GM08714 (cell line): ENCODE measurements around the gene ZNRF2.
A peak's percentile ranks its signal among the peaks of the same experiment; 100 is the strongest.
"Not testable (repeated sequence)": the region's sequence is repeated elsewhere in the genome, so short reads cannot be mapped to it uniquely, and the experiment has no call there.

Experiments used
- H3K4me3 ChIP-seq: fragments of 200-500 bp; sonication (Bioruptor generic); 2 replicates; pipeline ENCODE4 v1.5.1; 2014; ENCODE audit warnings: mild to moderate bottlenecking, low read length, inconsistent platforms
- ZNF274 ChIP-seq: IDR thresholded peaks from 2 replicates; pipeline ENCODE4 v1.6.1; 2012; ENCODE audit warnings: mild to moderate bottlenecking, low read depth, low read length

Gene ZNRF2

DNA sequence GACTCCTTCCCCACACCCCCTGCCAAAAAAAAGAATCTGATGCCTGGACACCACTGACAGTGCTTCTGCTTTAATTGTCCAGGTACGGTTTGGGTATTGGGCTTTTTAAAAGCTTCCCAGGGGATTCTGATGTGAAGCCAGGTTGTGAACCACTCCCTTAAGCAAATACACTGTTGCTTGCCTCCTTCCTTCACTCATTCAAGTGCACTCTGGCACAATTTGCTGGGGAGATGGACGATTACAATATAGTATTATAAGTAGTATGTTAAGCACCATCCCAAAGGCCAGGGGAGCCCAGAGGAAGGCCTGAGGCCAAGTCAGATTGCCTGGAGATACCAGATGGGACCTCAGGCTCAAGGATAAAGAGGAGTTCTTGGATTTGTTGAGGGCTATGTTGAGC, 12.3 kb upstream of the ZNRF2 start:
- TF ChIP-seq ZNF274, result no peak
- no peak overlapping the region for H3K4me3 ChIP-seq

DNA sequence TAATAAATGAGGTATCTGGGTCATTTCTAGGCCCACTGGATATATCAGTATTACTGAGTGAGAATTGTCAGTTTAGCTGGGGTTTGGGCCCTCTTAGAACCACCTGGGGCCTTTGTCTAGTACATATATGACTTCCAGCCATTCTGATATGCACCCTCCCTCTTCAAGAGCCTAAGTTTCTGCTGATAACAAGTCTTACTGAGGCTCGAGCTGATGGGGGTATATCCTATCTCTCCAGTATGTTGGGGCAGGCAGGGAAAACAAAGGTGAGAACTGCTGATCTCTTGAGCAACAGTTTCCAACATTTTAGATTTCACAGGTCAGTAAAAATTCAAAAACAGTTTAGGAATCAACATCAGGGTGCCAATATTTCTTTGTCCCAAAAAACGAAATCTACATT, 10.8 kb upstream of the ZNRF2 start:
- TF ChIP-seq ZNF274, result no peak
- H3K4me3 ChIP-seq, result no peak overlapping the region

DNA sequence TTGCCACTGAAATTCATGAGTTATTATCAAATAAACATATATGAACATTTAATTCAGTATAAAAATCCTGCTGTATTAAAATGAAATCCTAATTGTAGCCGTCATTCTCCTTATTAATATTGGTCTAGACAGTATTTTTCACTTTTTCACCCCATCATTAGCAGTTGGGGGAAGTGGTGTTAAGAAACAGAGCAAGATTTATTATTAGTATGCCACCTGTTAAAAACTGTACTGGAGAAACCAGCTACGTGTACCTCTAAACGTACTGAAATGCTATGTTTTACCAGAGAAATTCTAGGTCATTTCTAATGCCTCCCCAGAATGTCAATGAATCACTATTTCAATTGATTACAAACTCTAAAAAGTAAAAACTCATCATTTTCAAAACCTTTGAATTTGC, 9.8 kb upstream of the ZNRF2 start:
- no peak overlapping the region for H3K4me3 ChIP-seq
- no peak for TF ChIP-seq ZNF274

DNA sequence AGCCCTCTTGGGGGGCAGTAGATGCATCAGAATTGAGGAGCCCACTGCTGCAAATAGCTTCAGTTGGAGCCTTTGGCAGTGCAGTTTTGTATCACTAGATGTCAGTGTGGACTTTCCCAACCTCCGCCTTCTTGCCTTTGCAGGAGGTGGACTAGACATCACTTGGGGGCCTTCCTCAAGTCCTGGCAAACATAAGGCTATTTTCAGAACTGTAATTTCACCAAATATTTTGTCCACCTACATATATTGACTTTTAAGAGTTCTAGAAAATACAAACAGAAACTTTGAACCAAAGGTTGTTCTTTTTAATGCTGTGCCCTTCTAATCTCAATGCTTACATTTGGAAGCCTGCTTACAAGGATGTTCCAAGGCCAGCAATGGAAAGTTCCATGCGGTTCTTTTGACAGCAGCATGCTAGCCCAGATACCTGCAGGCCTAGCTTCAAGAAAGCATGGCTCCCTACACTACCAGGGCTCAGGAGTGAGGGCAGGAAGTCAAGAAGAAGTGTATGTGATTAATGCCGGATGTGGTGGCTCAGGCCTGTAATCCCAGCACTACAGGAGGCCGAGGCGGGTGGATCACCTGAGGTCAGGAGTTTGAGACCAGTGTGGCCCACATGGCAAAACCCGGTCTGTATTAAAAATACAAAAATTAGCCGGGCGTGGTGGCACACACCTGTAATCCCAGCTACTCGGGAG, 8.0 kb upstream of the ZNRF2 start:
- H3K4me3 ChIP-seq, result no peak overlapping the region
- TF ChIP-seq ZNF274, result no peak

DNA sequence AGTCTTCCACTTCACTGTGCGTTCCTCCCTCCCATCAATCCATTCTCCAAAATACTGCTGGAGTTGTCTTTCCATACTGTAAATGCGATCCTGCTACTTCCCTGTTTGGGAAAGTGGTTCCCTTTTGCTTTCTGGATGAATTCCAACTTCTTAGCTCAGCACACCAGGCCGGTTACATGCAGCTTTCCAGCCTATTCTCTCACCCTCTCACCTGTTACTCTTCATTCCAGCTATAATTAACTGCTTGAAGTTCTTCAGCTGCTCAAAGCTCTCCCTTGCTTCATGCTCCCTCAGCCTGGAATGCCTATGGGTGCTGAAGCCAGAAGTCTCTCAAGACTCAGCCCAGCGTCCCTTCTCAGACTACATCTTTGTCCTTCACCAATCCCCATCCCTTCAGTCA, 6.0 kb upstream of the ZNRF2 start:
- H3K4me3 ChIP-seq, result no peak overlapping the region
- no peak for TF ChIP-seq ZNF274

DNA sequence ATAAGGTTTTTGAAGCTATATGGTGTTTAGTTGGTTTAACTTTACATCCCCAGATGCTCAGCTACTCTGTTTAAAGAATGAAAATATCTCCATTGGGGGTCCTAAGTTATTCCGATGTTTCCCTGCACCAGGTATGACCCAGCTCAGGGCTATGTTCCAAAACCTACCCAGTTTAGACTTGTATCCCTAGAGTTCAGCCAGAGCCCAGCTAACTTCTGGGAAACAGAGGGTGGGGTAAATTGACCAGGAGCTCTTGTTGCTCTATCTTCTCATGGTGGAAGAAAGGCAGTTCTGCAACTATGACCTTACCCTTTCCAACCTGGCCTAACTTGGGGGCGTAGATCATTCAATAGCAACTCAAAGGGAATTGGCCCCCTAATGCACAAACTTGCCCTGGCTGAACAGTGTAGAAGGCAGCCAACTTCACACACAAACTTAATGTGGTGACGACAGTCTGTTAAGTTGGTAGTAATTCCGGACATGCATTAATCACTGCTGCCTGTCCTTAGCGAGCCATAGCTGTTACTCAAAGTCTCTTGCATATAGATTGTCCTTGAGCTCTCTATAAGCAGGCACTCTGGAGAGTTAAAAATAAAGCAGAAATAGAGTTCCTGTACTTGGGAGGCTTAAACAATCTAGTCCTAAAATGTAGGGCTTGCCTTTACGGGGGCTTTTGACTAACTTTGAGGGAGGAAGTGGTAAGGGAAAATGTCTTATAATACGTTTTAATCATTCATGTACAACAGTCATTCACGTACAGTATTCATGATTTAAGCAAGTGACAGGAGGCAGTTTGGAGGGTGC, 5.3 kb upstream of the ZNRF2 start:
- no peak for TF ChIP-seq ZNF274

DNA sequence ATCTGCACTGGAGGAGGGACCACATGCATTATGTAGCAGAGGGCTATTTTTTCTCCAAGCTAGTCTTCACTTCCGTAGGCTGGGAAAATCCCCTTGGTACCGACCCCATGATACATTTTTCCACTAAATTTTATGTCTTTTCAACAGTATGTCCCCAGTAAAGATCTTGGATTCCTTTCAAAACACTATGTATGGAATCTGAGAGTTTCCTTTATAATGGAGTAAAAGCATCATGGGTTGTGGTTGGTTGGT, 4.8 kb upstream of the ZNRF2 start:
- H3K4me3 ChIP-seq, result no peak overlapping the region

More for the DNA sequence above, 5.3 kb upstream of the ZNRF2 start:
- no peak overlapping the region for H3K4me3 ChIP-seq

DNA sequence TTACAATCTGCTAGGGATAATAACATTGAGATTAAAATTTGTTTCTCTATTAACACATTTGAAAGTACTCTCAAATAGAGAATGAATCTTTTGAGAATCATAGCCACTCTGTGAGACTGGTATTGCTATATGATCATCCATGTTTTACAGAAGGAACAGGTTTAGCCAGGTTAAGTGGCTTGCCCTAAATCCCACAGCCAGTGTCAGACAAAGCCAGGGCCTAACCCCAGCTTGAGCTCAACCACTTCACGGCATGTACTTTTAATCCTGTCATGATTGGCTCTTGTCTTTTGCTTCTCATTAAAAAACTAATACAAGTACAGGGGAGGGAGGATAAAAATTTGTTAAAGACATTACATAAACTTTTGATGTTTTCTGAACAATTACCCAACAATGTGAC, 3.8 kb upstream of the ZNRF2 start:
- TF ChIP-seq ZNF274, result no peak
- no peak overlapping the region for H3K4me3 ChIP-seq

More for the DNA sequence above, 4.8 kb upstream of the ZNRF2 start:
- TF ChIP-seq ZNF274, result no peak

DNA sequence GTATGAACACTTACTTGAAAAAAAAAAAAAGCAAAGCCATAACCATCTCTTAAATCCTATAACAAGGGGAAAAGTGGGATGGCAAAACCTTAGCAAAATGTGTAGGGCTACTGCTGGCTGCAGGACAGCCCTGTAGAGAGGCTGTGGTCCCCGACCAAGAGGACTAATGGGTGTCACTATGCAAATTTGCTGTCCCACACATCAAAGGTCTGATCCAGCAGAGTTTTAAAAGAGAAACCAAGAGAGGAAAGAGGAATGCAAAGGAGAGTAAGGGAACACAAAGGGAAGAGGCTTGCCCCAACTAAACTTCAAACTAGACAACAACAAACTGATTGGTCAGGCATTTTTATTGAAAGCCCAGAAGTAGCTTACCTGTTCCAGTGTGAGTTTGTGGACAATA, 3.1 kb upstream of the ZNRF2 start:
- H3K4me3 ChIP-seq, result no peak overlapping the region
- no peak for TF ChIP-seq ZNF274

DNA sequence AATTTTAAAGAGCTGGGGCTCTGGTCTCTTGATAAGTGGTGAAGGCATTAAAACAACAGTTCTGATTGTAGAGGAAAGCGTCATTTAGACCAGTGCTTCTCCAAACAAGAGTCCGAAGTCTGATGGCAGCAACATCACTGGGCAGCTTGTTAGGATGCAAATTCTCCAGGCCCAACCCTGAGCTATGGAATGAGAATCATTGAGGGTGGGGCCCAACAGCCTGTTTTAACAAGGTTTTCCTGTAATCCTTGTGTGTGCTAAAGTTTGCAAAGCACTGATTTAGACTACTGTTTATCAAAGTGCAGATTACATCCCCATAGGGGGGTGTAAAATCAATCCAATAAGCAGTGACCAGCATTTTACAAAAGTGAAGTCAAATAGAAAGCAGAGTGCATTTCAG, 2.6 kb upstream of the ZNRF2 start:
- no peak overlapping the region for H3K4me3 ChIP-seq
- no peak for TF ChIP-seq ZNF274

DNA sequence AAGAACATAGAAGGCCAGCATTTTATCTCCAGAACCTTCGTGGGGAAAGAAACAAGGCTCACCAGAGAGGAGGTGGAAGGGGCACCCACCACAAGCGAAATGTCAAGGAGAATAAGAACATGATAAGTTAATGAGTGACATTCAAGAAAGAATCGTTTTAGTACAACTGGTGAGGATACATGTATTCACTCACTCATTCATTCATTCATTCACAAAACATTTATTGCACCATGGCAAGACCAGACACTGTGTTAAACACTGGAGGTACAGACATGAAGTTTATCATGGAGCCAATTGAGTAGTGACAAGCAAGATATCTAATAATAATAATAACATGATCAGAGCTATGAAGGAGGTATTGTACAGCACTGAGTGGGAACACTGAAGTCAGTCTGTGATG, 1.7 kb upstream of the ZNRF2 start:
- TF ChIP-seq ZNF274, result no peak
- H3K4me3 ChIP-seq, result no peak overlapping the region

DNA sequence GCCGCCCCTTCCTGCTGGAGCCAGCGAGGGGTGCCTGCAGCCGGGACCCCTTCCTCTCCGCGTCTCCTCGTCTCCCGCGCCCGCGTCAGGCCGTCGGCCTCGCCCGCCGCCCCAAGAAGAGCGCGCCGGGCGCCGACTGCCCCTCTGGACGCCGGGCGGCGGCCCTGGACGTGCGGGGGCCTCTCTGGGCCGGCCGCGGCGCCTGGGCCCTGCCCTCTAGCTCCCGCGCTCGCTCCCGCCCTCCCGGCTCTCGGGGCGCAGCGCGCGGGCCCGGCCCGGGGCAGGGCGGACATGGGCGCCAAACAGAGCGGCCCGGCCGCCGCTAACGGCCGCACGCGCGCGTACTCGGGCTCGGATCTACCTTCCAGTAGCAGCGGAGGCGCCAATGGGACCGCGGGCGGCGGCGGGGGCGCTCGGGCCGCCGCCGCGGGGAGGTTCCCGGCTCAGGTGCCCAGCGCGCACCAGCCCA, 704 bp downstream of the ZNRF2 start:
- peak overlapping the region; percentile 76 for H3K4me3 ChIP-seq
- TF ChIP-seq ZNF274, result no peak

DNA sequence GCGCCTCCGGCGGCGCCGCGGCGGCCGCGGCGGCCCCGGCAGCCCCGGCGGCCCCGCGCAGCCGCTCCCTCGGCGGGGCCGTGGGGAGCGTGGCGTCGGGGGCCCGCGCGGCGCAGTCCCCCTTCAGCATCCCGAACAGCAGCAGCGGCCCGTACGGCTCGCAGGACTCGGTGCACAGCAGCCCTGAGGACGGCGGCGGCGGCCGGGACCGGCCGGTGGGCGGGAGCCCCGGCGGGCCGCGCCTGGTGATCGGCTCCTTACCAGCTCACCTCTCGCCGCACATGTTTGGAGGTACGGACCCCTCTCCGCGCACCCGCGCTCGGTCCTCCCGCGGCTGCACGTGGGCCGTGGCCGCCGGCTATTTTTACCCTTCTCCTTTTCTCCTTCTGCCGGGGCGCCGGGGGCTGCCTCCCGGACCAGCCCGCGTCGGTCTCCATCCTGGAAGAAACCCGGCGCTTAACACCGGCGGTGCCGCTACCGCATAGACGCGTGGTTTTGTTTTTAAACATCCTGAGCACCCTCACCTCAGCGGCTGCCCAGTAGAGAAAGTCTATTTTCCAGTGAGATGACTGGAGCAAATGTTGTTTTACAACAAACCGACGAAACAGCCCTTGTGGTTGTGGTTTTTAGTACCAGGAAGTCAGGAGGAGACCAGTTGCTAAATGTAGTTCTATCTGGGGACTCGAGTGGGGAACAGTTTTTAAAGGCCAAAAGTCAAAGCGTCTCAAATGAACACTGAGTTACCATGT, 1.3 kb downstream of the ZNRF2 start:
- no peak for TF ChIP-seq ZNF274
- H3K4me3 ChIP-seq, result peak overlapping the region; percentile 76

DNA sequence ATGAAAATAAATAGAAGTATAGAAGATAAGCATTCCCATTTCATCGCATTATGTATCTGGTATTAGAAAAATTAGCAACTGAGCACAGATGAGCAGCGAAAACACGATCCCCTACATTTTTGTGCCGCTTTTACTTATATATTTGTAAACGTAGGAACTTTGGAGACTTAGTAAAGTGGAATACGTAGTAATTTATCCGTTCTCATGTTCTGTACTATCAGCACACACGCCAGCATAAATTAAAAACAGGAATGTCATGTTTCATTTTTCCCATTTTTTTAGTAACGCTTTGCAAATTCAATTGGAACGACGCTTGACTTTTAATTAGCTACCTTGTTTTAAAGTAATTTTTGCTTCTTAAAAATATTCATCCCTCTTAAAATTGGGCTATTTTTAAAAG, 2.4 kb downstream of the ZNRF2 start:
- H3K4me3 ChIP-seq, result peak overlapping the region; percentile 76; the same call in 1 of the 2 replicates
- TF ChIP-seq ZNF274, result no peak

DNA sequence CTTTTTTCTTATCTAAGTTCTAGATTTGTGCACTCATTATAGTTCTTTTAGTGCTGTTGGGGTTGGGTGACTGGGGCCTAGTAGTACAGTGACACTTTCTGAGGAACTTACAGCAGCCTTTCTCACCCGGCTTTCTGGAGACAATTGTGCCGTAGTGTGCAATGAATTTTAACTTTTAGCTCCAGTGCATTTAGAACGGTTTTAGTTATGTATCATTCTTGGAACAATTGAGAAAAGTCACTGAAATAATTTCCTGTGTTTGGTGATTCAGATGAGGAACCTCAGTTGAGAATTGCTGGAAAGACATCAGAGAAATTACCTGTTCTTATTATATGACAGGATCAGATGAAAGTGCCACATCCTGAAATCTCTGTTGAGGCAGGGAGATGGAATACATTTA, 3.2 kb downstream of the ZNRF2 start:
- H3K4me3 ChIP-seq, result peak overlapping the region; percentile 31; the same call in 1 of the 2 replicates

DNA sequence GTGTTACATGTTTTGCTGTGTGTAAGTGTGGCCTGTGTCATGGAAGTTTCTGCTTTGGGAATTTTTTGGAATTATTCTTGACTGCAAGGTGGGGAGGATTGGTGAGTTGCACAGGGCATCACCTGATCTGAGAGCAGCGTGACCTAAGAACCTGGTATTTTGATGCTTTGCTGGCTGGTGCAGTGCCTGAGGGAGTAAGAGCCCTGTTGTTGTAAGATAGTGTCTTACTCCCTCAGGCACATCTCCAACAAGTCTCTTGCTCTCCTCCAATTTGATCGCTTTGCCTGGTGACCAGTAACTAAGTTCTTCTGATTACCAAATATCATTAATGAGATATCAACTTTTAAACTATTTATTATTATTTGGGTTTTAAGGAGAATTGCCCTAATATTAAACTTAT, 5.2 kb downstream of the ZNRF2 start:
- H3K4me3 ChIP-seq, result not testable (repeated sequence)

DNA sequence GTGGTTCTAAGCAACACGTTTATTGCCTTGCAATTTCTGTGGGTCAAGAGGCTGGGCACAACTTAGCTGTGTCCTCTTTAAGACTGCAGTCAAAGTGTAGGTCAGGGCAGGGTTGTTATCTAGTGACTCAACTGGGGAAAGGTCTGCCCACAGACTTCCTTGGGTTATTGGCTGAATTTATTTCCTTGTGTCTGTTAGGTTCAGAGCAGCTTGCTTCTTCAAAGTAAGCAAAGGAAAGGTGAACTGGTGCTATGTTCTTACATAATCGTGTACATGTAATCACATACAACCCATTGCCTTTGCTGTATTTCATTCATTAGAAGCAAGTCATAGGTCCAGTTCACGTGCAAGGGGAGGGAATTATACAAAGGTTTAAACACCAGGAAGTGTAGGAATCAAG, 5.9 kb downstream of the ZNRF2 start:
- not testable (repeated sequence) for H3K4me3 ChIP-seq

DNA sequence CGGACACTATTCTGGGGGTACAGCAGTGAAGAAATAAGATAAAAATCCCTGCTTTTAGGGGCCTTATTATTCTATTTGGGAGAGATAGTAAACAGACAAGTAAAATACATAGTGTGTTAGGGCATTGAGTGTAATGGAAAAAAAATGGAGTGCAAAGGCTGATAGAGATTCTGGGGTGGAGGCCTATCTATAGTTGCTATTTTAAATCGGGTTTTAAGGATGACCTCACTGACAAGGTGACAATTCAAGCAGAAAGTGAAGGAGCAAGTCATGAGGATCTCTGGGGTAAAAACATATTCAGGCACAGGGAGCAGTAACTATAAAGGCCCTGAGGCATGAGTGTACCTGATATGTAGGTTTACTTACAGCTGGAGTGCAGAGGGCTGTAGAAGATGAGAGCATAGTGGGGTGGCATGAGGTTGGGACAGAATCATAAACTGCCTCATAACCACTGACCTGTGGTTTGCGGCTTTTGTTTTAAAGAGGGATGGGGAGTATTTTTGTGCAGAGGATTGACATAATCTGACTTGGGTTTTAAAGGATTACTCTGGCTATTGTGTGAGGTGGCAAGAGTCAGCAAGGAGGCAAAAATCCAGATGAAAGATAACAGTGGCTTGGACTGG, 8.1 kb downstream of the ZNRF2 start:
- not testable (repeated sequence) for H3K4me3 ChIP-seq

DNA sequence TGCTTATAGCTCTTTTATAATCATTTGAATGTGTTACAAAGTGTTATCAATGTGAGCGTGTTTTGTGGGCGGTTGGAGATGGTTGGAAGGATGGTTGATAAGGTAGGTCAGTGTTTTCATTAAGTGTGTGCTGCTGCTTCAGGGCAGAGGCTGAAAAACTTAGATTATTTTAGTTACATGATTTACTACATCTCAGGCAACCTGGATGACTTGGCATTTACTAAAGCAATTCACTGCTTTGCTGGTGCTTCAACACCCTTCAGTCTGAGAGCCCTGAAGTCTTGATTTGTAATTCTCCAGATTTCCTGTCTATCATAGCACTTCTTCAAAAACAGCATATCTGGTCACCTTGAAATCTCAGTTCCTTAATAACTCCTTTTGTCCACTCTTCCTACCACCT, 11.9 kb downstream of the ZNRF2 start:
- H3K4me3 ChIP-seq, result not testable (repeated sequence)

DNA sequence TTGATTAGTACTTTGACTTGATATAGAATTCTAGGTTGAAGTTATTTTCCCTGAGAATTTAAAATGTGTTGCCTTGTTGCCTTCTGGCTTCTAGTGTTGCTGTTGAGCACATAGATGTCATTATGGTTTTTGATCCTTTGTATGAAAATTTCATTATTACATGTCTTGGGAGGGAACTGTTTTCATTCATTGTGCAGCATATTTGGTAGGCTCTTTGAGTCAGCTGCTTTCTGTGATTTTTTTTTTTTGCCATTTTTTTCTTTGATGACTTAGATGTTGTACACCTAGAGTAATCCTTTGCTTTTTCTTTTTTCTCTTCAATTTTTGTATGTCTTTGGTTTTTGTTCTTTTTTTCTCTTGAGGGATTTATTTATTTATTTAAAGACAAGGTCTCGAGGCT, 13.1 kb downstream of the ZNRF2 start:
- H3K4me3 ChIP-seq, result not testable (repeated sequence)
